Ascending aorta (tissue), 2 donors: ENCODE measurements around the gene HIVEP3. TPM values are rescaled to one million over a fixed set of nuclear protein-coding genes. Genes with fewer than 3 reads are reported as not detected.

Experiments
- DNase-seq, 2 donors: peaks; one replicate each; pipeline ENCODE4 v3.0.0-alpha.2; 2019; ENCODE audit warnings: low spot score in 2 of 2
- H3K27ac ChIP-seq, 2 donors: fragments of 200-600 bp; sonication (generic); one replicate each; pipeline ENCODE4 v1.5.1; 2016 to 2017; ENCODE audit warnings: mild to moderate bottlenecking in 1 of 2
- H3K27me3 ChIP-seq: fragments of 200-600 bp; sonication (generic); one replicate; pipeline ENCODE4 v1.5.1; 2017
- H3K36me3 ChIP-seq, 2 donors: fragments of 200-600 bp; sonication (generic); one replicate each; pipeline ENCODE4 v1.5.1; 2016
- H3K4me1 ChIP-seq, 2 donors: fragments of 200-600 bp; sonication (generic); one replicate each; pipeline ENCODE4 v1.5.1; 2016 to 2017; ENCODE audit warnings: mild to moderate bottlenecking in 1 of 2
- H3K4me3 ChIP-seq, 2 donors: fragments of 200-600 bp; sonication (generic); one replicate each; pipeline ENCODE4 v1.5.1; 2016 to 2017; ENCODE audit warnings: mild to moderate bottlenecking in 1 of 2
- H3K9me3 ChIP-seq, 2 donors: fragments of 200-600 bp; sonication (generic); one replicate each; pipeline ENCODE4 v1.5.1; 2016
- CTCF ChIP-seq, 3 experiments: fragments of 200-600 bp in 2 of 3; fragments of 450-650 bp in 1 of 3; sonication (generic) in 2 of 3; IDR thresholded peaks; one replicate each; pipeline ENCODE4 v1.5.1; 2016 to 2019; ENCODE audit warnings: antibody characterized with exemption in 3 of 3, mild to moderate bottlenecking in 1 of 3, moderate library complexity in 1 of 3
- intact Hi-C: fragments of 100-400 bp; cut with DNase I; formaldehyde crosslinking; loops from one replicate; pipeline ENCODE4 v1.15.1; 2023
- total RNA-seq: library from RNA; depleted of rRNA; stranded (reverse); fragments of >200 nt; gene quantifications from one replicate; pipeline ENCODE4 v1.1.0, GENCODE V29; 2016

The HIVEP3 gene
- total RNA-seq, 1 donor from 2014 or later = 0.32 TPM

- intact Hi-C loops = no loop called here
- H3K27ac ChIP-seq = no peak overlapping the region
- no peaks in the 10 kb centered on the region for H3K27me3 ChIP-seq
- no peak for TF ChIP-seq CTCF (IDR thresholded peaks at IDR 0.05)
- no peak overlapping the region for H3K4me3 ChIP-seq
- no peaks in the 10 kb centered on the region for H3K36me3 ChIP-seq
- no peak for DNase-seq
- H3K4me1 ChIP-seq = no peaks in the 10 kb centered on the region
- no peaks in the 10 kb centered on the region for H3K9me3 ChIP-seq
Observed at GRCh38 chr1:41464885-41465284, 453.8 kb downstream of the HIVEP3 start.

GRCh38 chr1:41463516-41463915 lies 455.2 kb downstream of the HIVEP3 start:
- Histone ChIP-seq H3K4me1 (no peaks in the 10 kb centered on the region), H3K27ac (no peak overlapping the region), H3K27me3 (no peaks in the 10 kb centered on the region), H3K4me3 (no peak overlapping the region), H3K36me3 (no peaks in the 10 kb centered on the region), H3K9me3 (no peaks in the 10 kb centered on the region)
- intact Hi-C loops = no loop called here
- no peak for TF ChIP-seq CTCF (IDR thresholded peaks at IDR 0.05)
- DNase-seq = no peak

GRCh38 chr1:41462680-41463004 lies 456.1 kb downstream of the HIVEP3 start:
- H3K9me3 ChIP-seq = no peaks in the 10 kb centered on the region
- no peak for DNase-seq
- H3K27ac ChIP-seq = no peak overlapping the region
- no peaks in the 10 kb centered on the region for H3K27me3 ChIP-seq
- no peaks in the 10 kb centered on the region for H3K36me3 ChIP-seq
- no peak for TF ChIP-seq CTCF (IDR thresholded peaks at IDR 0.05)
- intact Hi-C loops = no loop called here
- H3K4me3 ChIP-seq = no peak overlapping the region
- H3K4me1 ChIP-seq = no peaks in the 10 kb centered on the region

- Histone ChIP-seq H3K27me3 (no peaks in the 10 kb centered on the region), H3K4me1 (peaks cover 0 to 4% of the 10 kb centered on the region in 2 donors), H3K36me3 (no peaks in the 10 kb centered on the region), H3K4me3 (no peak overlapping the region), H3K9me3 (no peaks in the 10 kb centered on the region), H3K27ac (no peak overlapping the region)
- no peak for DNase-seq
- no peak for TF ChIP-seq CTCF (IDR thresholded peaks at IDR 0.05)
- intact Hi-C loops = no loop called here
Observed at GRCh38 chr1:41461790-41462679, 456.7 kb downstream of the HIVEP3 start.

GRCh38 chr1:41456847-41457540 lies 461.7 kb downstream of the HIVEP3 start:
- no peak for TF ChIP-seq CTCF (IDR thresholded peaks at IDR 0.05)
- Histone ChIP-seq H3K9me3 (no peaks in the 10 kb centered on the region), H3K36me3 (no peaks in the 10 kb centered on the region), H3K27ac (peak overlapping the region; percentile 67 to 76), H3K4me3 (no peak overlapping the region), H3K27me3 (no peaks in the 10 kb centered on the region), H3K4me1 (peaks cover 0 to 16% of the 10 kb centered on the region in 2 donors)
- DNase-seq = no peak
- intact Hi-C loops = no loop called here

Other genes starting within 250 kb of the HIVEP3 start
- gene GUCA2B, start 234.5 kb upstream of the HIVEP3 start, total RNA-seq = not detected
- gene GUCA2A, start 245.8 kb upstream of the HIVEP3 start, total RNA-seq = not detected